Astrocyte of the cerebellum (primary cell): ENCODE results near the gene PDE4B.

ENCODE experiments used
- DNase-seq: peaks from one replicate; pipeline ENCODE4 v3.0.0-alpha.2; 2011; ENCODE audit warnings: low read depth
- H3K4me3 ChIP-seq: 2 replicates; pipeline ENCODE4 v1.5.1; 2011; ENCODE audit warnings: mild to moderate bottlenecking, low read depth, low read length, moderate library complexity
- CTCF ChIP-seq: IDR thresholded peaks from 2 replicates; pipeline ENCODE4 v1.5.1; 2012; ENCODE audit warnings: low read length, low read depth, moderate library complexity, mild to moderate bottlenecking; ENCODE audit errors: missing control alignments
- in situ Hi-C: cut with HindIII; loops from 2 replicates; pipeline ENCODE4 v1.10.0; 2017; ENCODE audit warnings: low sequenced_read_pairs

The PDE4B gene

GRCh38 chr1:65897485-65897884 is 104.8 kb downstream of the PDE4B start:
- in situ Hi-C loops = no loop called here
- DNase-seq = no peak
- no peak overlapping the region for H3K4me3 ChIP-seq

GRCh38 chr1:65904681-65905083 is 112.0 kb downstream of the PDE4B start:
- no peak for TF ChIP-seq CTCF
- no peak for DNase-seq
- in situ Hi-C loops = no loop called here
- H3K4me3 ChIP-seq = no peak overlapping the region

More at GRCh38 chr1:65897485-65897884, 104.8 kb downstream of the PDE4B start:
- no peak for TF ChIP-seq CTCF

GRCh38 chr1:65910432-65910831 is 117.7 kb downstream of the PDE4B start:
- in situ Hi-C loops = no loop called here
- H3K4me3 ChIP-seq = no peak overlapping the region
- no peak for DNase-seq
- no peak for TF ChIP-seq CTCF

GRCh38 chr1:65911679-65912078 is 119.0 kb downstream of the PDE4B start:
- H3K4me3 ChIP-seq = no peak overlapping the region
- in situ Hi-C loops = no loop called here
- DNase-seq = no peak
- TF ChIP-seq CTCF = no peak

GRCh38 chr1:65918564-65918963 is 125.9 kb downstream of the PDE4B start:
- in situ Hi-C loops = no loop called here
- DNase-seq = no peak
- TF ChIP-seq CTCF = no peak
- H3K4me3 ChIP-seq = no peak overlapping the region

GRCh38 chr1:65921446-65921845 is 128.8 kb downstream of the PDE4B start:
- in situ Hi-C loops = no loop called here
- no peak for DNase-seq
- TF ChIP-seq CTCF = no peak
- no peak overlapping the region for H3K4me3 ChIP-seq

GRCh38 chr1:65924471-65924870 is 131.8 kb downstream of the PDE4B start:
- H3K4me3 ChIP-seq = no peak overlapping the region
- TF ChIP-seq CTCF = no peak
- DNase-seq = peak; percentile 49
- in situ Hi-C loops = no loop called here
